ENCODE data around the gene RUNX1.
A peak's percentile ranks its signal among the peaks of the same experiment; 100 is the strongest.
"Not testable (repeated sequence)": the region's sequence is repeated elsewhere in the genome, so short reads cannot be mapped to it uniquely, and the experiment has no call there.

The RUNX1 gene

DNA sequence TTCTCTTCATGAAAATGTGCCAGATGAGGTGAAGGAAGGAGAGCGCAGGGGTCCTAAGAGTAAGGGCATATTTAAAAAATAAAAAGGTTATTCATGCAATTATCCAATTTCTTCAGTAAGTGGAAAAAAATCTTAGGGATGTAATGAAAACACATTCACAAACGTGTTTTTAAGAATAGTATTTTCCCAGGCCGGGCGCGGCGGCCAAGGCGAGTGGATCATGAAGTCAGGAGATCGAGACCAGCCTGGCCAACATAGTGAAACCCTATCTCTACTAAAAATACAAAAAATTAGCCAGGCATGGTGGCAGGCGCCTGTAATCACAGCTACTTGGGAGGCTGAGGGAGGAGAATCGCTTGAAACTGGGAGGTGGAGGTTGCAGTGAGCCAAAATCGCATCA, 82.2 kb downstream of the RUNX1 start:
- not testable (repeated sequence) for DNase-seq

DNA sequence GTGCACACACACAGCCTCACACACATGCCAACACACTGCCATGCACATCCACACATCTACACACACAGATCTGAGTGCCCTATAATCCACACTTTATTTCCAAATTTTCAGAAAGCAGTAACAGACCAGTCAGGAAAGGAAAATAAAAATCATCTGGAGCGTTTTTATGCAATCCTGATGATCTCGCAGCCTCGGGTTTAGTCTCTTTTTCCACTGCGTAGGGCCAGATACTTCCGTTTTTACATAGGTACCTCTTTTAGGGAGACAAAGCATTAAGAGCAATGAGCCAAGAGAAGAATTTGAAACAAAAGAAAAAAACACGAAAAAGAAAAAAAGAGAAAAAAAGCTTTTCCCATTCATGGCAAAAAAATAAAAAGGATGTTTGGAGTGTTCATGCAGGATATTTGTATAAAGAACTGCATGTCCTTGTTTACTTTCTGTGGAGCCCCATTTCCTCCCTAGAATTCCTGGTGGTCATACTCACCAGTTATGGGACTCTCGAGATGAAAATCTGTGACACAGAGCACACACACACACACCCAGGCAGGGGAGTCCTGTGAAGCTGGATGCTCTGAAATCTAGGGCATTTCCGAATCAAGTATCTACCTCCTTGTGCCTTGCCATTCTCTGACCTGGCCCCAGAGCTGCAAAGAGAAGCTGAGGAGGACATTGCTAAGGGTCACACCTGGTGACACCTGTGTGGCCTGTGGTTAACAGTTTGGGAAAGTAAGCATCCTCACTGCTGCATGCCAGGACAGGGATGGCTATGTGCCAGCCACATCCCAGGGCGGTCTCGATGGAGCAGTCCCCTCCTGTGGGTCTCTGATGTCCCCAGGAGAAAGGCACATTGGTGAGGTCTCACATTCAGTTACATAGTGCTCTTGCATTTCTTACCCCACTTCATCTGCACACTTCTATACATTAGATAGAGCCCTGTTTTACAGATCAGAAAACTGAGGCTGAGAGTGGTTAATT, 83.6 kb downstream of the RUNX1 start:
- no peak for DNase-seq

DNA sequence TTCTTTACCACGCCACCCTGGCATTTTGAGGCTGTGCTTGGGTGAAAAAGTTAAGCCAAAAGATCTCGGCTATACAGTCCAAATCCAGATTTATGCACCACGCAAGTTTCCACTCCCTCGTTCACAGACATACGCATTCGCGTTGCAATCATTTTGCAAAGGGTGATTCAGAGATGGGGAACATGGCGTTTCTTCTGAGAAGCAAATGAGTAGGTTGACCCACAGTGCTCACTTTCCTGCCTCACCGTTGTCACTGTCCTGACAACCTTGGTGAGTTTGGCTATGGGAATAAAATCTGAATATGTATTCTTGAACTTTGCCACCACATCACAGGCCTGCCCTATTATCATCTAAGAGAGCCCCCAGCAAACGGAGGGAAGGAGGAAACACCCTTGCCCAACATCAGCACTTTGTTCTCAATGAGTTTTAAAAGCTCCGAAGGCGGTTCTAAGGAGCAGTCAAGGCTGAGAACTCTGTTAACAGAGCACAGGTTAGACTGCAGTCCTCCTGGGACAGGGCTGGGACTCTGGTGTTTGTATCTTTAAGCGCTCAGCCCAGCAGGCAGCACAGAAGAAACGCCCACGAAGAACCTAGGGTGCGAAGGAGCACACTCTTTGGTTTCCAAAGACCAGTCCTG, 86.4 kb downstream of the RUNX1 start:
- no peak for DNase-seq

DNA sequence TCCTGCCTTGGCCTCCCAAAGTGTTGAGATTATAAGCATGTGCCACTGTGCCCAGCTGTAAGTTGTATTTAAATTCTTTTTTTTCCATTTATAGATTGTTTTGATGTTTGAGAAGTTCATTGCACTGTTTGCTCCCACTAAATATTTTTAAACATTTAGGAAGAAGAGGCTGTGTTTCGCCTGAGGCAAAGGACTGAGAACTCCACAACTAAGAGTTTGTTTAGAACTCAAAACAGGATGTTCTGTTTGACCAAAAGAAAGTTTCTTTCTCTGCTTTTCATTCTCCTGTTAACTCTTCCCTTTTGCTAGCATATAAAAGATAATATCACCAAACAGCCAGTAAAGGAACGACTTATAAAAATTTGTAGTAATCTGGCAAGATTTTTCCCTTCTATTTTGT, 87.0 kb downstream of the RUNX1 start:
- no peak for DNase-seq

DNA sequence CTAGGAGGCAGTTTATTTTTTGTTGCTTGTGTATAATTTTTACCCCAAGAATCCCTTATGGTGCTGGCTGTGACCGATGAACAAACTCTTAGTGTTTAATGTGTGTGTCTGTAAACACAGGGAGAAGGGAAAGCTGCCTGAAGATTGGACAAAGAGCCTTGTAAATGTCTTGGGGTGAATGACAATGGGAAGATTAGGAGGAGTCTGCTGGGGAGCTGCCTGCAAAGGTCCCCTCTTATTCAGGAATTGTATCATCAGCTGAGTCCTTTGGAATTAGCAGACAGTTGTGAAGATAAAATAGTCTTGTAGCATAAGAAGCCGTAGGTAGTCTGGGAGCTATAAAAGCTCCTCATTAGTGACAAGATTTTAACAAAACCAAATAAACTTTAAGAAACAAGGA, 88.4 kb downstream of the RUNX1 start:
- DNase-seq: no peak

DNA sequence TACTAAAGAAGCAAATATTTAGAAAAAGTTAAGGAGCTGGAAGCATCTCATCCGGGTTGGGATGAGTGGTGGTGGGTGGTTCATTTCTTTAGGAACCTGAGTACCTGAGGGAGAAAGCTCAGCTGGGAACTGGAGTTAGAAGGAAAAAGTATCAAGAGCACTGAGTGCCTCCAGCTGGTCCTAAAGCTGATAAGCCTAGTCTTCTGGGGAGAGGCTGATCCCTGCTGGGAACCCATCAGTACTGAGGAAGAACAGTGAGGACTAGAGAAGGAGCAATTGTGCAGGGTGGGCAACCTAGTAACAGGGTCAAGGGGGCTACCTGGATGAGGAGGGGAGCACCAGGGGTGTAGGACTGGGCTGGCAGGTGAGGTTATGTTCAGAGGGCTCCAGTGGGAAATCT, 89.5 kb downstream of the RUNX1 start:
- DNase-seq: no peak

DNA sequence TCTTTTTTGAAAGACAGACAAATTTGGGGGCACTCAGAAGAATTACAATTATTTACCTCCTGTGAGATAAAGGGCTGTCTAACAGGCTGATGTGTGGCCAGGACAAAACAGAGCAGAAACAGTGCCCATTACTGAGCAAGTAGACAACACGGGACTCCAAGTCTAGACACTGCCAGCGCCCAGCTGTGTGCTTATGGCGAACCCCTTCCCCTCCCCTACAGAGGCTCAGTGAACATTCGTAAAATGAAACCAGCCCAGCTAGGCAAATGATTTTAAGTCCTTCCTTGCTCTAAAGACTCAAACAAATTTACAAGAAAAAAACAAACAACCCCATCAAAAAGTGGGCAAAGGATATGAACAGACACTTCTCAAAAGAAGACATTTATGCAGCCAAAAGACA, 91.1 kb downstream of the RUNX1 start:
- DNase-seq: no peak

DNA sequence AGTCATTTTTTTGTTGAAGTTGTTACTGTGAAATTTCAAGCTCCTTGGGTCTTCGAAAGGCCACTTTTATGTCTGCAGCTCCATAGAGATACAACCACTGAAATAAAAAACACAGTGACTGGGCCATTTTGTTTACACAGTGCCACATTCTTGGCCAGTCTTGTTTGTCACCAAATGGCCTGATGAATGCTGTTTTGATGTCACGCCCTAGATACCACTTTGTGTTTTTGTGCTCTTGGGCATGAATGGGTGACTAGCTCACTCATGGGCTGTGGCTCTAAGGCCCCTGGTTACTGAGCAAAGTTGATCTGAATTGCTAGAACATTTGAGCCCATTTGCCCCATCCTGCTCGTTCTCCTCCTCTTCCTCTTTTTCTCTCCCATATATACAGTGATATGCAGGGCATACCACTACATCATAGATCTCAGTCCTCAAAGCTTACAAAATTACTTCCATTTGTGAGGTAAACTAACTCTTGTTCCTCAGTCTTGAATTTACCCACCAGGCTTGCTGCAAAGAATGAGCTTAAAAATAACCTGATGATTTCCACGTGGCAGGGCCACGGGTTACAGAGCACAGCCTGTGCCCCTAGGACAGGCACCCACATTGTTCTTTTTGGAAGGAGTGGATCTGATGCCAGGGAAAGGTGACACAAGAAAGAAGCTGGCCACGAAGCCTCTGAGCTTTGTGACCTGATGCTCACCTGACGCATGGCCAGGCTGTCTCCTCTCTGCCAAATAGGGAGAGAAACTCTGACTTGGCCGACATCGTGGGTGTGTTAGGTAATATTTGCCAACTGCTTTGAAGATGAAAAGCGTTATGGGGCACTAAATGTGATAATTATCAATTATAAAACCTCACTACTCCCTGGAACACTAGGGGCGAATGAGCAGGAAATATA, 92.4 kb downstream of the RUNX1 start:
- DNase-seq: no peak

DNA sequence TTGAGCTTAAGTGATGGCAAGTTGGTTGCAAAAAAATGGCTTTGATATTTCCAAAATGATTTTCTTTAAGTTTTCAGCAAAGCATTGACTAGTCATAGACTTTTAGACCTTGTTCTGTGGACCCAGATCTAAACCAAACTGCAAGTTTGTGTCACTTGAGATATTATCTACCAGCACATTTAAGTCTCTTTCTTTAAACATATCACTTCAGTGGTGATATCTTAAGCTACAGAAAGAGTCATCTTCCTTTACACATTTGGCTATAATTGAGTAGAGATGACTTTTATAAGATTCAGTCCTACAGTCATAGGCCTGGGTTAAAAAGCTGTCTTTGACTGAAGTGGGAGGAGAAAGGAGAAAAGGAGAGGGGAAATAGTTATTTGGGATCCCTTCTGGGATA, 95.2 kb downstream of the RUNX1 start:
- DNase-seq: no peak

DNA sequence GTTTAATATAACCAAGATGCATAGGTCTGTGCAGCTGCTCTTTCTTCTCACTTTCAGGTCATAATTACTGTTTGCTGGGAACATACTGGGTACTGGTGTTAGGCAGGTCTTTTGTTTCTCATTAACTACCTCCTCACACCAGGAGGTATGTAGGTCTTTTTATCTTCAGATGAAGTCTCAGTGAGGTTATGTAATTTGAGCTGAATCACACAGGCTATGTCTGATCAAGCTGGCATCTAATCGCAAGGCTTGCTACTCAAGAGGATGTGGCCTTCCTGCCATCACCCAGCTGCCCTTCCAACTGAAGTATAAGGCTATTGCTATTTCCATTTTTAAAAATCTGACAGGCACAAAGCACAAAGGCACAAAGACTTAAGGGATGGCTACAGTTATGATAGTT, 96.4 kb downstream of the RUNX1 start:
- DNase-seq: no peak

DNA sequence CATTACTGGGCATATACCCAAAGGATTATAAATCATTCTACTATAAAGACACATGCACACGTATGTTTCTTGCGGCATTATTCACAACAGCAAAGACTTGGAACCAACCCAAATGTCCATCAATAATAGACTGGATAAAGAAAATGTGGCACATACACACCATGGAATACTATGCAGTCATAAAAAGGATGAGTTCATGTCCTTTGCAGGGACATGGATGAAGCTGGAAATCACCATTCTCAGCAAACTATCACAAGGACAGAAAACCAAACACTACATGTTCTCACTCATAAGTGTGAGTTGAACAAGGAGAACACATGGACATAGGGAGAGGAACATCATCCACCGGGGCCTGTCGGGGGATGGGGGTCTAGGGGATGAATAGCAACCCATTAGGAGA, 97.2 kb downstream of the RUNX1 start:
- DNase-seq: not testable (repeated sequence)

DNA sequence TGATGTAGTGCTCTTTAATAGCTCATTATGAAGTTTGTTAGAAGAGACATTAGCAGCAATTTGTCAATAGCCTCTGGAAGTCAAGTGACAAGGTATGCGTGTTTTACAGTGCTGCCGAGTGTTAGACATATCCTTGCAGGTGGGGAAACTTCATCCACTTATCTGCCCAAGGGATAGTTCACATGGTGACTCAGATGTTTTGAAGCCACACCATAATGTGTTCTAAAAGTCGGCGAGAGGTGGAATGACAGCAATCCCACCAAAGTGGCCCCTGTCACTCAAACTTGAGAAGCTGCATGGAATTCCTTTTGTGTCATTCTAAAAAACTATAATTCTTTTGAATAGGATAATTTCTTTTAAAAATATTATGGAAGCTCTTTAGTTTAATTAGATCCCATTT, 98.1 kb downstream of the RUNX1 start:
- DNase-seq: no peak

DNA sequence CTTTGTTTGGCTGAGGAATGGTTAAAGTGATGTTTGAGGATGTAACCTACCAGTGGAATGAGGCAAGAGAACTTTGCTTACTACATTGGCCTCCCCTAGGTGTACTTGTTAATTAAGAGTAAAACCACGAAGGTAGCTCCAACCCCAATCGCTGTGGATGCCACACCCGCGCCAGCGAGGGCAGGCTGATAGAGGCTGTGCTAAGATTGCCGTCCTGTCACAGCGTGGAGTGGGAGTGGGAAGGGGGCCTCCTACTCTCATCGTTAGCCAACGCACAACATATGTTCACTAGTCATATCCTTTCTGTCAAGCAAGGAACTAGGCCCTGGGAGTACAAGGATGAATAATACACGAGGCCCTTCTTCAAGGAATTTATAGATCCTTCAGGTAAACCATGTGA, 99.6 kb downstream of the RUNX1 start:
- DNase-seq: no peak

DNA sequence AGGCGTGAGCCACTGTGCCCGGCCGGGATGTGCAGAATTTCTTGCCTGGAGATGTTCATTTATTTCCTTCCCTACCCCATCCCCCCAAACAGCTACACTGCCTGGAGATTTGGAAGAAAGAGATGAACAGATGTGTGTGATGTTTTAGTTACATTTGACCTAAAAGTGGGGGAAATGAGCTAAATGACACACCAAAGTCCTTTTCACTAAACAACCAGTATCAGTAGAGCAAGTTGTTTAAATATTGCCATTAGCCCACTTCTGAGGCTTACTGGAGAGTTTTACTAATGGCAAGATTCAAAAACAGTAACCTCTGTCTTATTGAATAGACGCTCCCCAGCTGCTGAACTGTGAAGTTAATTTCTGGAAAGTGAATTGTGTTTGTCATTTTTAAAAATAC, 100.1 kb downstream of the RUNX1 start:
- DNase-seq: no peak

DNA sequence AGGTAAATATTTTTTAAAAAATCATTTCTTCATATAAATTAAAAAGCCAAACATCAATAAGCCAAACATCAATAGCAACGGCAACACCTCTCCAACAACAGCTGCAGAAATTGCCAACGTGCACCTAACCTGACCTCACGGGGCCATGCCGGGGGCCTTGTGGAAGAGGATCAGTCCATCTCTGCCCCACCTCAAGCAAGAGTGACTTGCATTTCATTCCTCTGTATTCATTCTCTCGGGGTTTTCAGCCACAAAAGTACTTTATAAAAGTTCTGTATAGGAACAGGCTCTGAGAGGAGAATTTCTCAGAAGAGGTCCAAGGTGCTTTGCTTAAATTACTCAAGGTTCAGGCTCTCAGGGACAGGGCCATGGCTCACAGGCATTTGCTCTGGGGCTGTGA, 100.9 kb downstream of the RUNX1 start:
- no peak for DNase-seq

DNA sequence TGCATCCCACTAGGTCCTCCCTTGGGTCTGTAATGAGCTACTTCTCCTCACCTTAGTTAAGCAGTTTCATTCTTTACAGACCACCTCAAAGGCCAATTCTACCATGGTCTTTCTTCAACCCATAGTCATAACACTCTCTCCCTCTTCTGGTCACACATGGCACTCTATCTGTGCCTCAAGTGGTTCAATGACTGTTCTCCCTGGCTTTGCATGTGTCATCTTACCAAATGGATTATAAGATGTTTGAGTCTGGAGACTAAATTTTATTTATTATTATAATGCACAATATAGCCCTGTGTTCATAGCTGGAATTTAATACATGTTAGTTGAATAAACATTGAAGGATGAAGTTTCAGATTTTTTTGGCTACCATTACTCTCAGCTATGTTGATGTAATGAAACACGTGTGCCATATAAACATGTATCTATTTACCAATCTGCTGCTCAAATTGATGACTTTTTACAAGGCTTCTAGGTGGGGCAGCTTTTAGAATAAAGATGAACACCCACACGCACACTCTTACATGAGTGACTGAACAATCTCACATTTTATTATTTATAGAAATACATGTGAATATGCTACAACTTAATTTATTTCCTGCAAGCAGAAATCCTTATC, 102.1 kb downstream of the RUNX1 start:
- no peak for DNase-seq

DNA sequence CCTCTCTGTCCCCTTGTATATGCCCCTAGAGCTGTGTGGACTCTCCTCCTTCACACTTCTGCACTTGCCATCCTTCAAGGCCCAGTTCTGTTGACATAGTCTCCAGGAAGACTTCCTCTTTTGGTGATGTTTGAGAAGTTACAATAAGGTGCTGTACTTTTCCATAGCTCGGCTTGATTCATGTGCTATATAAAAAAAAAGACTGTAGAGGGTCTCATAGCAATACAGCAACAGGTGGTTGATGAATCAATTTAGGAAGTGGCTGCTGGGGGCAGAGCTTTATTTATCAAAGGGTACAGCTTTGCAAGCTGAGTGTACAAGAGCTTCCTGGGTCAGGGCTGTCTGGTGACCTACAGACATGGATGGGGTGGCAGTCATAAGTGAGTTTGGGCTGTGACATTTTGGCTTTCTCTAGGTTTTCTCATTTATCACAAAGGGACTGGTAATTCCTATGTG, 102.7 kb downstream of the RUNX1 start:
- no peak for DNase-seq

DNA sequence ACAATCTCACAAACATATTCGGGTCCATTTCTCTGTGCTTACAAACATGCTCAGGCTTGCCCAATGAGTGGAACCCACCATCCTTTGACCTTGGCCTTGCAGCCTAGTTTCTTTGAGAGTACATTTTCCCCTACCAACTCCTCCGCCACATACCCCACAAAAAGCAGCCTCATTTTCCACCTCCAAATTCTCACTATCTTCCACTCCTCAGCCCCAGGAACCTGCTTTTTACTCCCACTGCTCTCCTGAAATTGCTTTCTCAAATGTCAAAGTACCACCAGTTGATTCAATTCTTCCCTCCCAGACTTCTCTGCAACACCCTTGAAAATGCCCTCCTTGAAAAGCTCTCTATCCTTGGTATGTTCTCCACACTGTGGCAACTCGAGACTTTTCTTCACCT, 103.8 kb downstream of the RUNX1 start:
- DNase-seq: no peak

DNA sequence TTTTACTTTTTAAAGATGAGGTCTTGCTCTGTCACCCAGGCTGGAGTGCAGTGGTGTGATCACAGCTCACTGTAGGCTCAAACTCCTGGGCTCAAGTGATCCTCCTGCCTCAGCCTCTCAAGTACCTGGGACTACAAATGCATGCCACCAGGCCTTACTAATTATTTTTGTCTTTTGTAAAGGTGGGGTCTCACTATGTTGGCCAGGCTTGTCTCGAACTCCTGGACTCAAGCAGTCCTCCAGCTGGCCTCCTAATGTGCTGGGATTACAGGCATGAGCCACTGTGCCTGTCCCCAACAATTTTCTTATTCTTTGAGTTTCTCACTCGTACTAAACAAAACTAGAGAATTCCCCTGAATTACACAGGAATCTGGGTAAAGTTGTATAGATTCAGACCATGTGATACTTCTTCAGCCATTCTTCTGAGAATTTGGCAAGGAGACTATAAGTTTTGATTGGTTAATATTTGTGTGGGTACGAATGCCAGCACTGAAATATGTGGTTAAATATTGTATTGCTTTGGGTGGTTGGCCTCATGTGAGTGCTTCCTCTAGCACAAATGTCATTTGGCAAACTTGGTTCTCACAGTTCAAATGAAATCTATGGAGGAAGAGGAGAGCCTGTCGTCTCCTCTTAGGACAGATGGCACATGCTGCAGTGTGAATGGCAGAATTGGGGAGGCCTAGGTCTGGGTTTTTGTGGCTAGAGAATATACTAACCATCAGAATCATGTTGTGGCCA, 104.9 kb downstream of the RUNX1 start:
- no peak for DNase-seq

DNA sequence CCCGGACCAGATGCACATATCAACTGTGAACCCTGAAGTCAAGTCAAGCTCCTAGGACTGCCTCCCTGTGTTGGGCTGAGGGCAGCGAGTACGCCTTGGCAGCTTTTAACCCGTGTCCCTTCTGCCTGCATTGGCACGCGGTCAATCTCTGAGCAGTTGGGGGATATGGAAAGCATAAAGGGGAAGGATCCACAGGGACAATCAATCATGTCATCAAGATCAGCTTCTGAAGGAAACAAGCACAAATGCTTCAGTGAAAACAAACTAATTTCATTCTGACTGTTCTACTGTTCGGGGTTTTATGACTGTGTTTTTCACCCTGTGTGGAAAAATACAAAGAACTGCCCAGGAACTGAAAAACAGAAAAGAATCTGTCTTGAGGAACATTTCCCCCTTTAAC, 106.2 kb downstream of the RUNX1 start:
- DNase-seq: peak; percentile 60

DNA sequence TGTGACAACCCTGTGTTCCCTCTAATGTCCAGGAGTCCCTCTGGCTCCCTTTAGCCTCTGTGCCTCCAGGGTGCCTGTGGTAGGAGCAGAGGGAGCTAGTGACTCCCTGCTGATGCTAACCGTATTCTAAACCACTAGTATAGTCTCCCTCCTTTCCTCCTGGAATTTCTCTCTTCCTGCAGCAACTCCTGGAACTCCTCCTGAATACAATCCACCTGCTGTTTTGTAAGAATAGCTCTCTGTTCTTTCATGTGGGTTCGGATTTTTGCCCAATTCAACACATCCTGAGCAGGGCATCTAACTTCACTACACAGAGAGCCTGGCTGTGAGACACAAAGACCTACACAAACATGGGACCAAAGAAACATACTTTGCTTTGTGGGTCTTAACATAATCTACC, 107.9 kb downstream of the RUNX1 start:
- no peak for DNase-seq

DNA sequence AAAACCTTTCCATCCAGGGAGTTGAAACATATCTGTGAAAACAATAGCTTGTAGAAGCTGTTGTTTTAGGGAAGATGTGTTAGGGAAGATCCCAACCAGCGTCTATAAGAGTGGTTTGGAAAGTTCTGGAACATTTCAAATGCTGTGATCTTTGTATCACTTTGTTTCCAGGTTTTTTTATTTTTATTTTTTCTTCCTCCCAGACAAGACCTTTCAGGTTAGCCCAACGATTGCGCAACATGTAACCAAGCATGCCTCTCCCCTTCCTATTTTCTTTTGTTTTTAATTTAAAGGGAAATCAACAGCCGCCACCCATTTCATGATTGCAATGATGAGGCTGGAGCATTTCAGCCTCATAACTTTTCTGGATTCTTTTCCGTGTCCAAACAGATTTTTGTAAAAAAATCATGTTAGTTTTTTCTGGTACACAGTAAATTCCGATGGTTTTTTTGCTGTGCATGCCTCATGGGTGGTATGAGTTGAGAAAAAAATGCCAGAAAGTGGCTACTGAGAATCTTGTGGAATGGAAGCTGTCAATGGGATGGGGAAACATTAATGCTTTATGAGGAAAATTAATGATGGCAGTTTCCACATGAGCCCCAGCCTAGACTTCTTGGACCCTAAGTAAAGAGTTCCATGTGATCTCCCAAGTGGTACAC, 109.3 kb downstream of the RUNX1 start:
- no peak for DNase-seq
